Stomach (tissue), 9 donors: ENCODE measurements around the gene PRKCI. TPM values are rescaled to one million over a fixed set of nuclear protein-coding genes. Genes with fewer than 3 reads are reported as not detected.

Experiments used
- DNase-seq, 2 donors: peaks; one replicate each; pipeline versions ENCODE4 v3.0.0 to v3.0.0-alpha.2; 2013 to 2019
- H3K27ac ChIP-seq, 5 donors: fragments of 200-600 bp in 4 of 5; sonication (generic) in 4 of 5; one replicate each; pipeline ENCODE4 v1.5.1; 2013 to 2019; ENCODE audit warnings: mild to moderate bottlenecking in 1 of 5, moderate library complexity in 1 of 5
- H3K27me3 ChIP-seq, 3 donors: fragments of 200-600 bp; sonication (generic); one replicate each; pipeline ENCODE4 v1.5.1; 2017 to 2019; ENCODE audit warnings: mixed run types in 1 of 3
- H3K36me3 ChIP-seq, 4 donors: fragments of 200-600 bp; sonication (generic); 1 replicate in 3 of 4; 2 replicates in 1 of 4; pipeline ENCODE4 v1.5.1; 2016 to 2019
- H3K4me1 ChIP-seq, 4 donors: fragments of 200-600 bp; sonication (generic); one replicate each; pipeline ENCODE4 v1.5.1; 2016 to 2019
- H3K4me3 ChIP-seq, 4 donors: fragments of 200-600 bp; sonication (generic) in 3 of 4; one replicate each; pipeline ENCODE4 v1.5.1; 2016 to 2019; ENCODE audit warnings: mild to moderate bottlenecking in 1 of 4
- H3K9me3 ChIP-seq, 4 donors: fragments of 200-600 bp; sonication (generic); one replicate each; pipeline ENCODE4 v1.5.1; 2016 to 2019
- EP300 ChIP-seq: sonication (generic); formaldehyde crosslinking; IDR thresholded peaks from one replicate; pipeline ENCODE4 v1.6.1; 2017; ENCODE audit warnings: antibody characterized with exemption
- POLR2A ChIP-seq, 4 donors: fragments of 450-650 bp; IDR thresholded peaks; one replicate each; pipeline ENCODE4 v1.6.1; 2016; ENCODE audit warnings: antibody characterized with exemption in 4 of 4, control low read depth in 2 of 4, mild to moderate bottlenecking in 1 of 4, moderate library complexity in 1 of 4
- POLR2AphosphoS5 ChIP-seq, 3 donors: sonication (generic); formaldehyde crosslinking; IDR thresholded peaks; one replicate each; pipeline ENCODE4 v1.6.1; 2016; ENCODE audit warnings: antibody characterized with exemption in 3 of 3
- WGBS, 5 donors: extraction: QIAGEN DNeasy Blood & Tissue Kit in 3 of 5; methylation state at CpG; one replicate each; pipeline versions ENCODE4 v1.1.5 to v1.1.7; 2013 to 2018; 5-methylcytosine and 5-hydroxymethylcytosine counted together
- intact Hi-C: fragments of 100-400 bp; cut with DNase I; formaldehyde crosslinking; loops from one replicate; pipeline ENCODE4 v1.15.1; 2023; ENCODE audit warnings: low total_unique reads
- polyA plus RNA-seq, 3 donors: library from polyadenylated mRNA; stranded (reverse); fragments of 200-250 nt; gene quantifications; one replicate each; pipeline ENCODE4 v1.2.3, GENCODE V29; 2013
- total RNA-seq, 5 donors: library from RNA; depleted of rRNA; stranded (reverse); fragments of >200 nt; gene quantifications; one replicate each; pipeline versions ENCODE4 v1.1.0 to v1.2.3, GENCODE V29; 2014 to 2016
- TF ChIP-seq, protein P1 (sequence below), 7 experiments: fragments of 450-650 bp in 4 of 7; fragments of 200-600 bp in 3 of 7; sonication (generic) in 3 of 7; IDR thresholded peaks; one replicate each; pipeline ENCODE4 v1.5.1; 2016 to 2019; ENCODE audit warnings: antibody characterized with exemption in 7 of 7, control low read depth in 2 of 7, mild to moderate bottlenecking in 1 of 7
- donor health status: healthy with polysubstance abuse.
- donor health status: Bipolar disorder and iron deficiency.
- donor health status: healthy.

PRKCI gene
- total and polyA plus RNA-seq, 8 donors = 15.5 to 141 (median 29.8) TPM

GRCh38 chr3:170346481-170347392 lies 124.5 kb downstream of the PRKCI start:
- DNase-seq = no peak
- TF ChIP-seq, protein P1, sequence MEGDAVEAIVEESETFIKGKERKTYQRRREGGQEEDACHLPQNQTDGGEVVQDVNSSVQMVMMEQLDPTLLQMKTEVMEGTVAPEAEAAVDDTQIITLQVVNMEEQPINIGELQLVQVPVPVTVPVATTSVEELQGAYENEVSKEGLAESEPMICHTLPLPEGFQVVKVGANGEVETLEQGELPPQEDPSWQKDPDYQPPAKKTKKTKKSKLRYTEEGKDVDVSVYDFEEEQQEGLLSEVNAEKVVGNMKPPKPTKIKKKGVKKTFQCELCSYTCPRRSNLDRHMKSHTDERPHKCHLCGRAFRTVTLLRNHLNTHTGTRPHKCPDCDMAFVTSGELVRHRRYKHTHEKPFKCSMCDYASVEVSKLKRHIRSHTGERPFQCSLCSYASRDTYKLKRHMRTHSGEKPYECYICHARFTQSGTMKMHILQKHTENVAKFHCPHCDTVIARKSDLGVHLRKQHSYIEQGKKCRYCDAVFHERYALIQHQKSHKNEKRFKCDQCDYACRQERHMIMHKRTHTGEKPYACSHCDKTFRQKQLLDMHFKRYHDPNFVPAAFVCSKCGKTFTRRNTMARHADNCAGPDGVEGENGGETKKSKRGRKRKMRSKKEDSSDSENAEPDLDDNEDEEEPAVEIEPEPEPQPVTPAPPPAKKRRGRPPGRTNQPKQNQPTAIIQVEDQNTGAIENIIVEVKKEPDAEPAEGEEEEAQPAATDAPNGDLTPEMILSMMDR (IDR thresholded peaks at IDR 0.05) = no peak
- no peak for TF ChIP-seq POLR2A (IDR thresholded peaks at IDR 0.05)
- no peak for TF ChIP-seq POLR2AphosphoS5 (IDR thresholded peaks at IDR 0.05)
- no peak for TF ChIP-seq EP300
- WGBS, 5 donors = 92 to 97% (median 94%) methylated on average over 12 of the region's 12 CpGs
- no peak overlapping the region for H3K27ac ChIP-seq
- intact Hi-C loops = no loop called here
- H3K9me3 ChIP-seq = no peaks in the 10 kb centered on the region
- no peak overlapping the region for H3K4me3 ChIP-seq
- no peaks in the 10 kb centered on the region for H3K27me3 ChIP-seq
- H3K4me1 ChIP-seq = no peaks in the 10 kb centered on the region
- no peaks in the 10 kb centered on the region for H3K36me3 ChIP-seq

GRCh38 chr3:170350515-170351413 lies 128.5 kb downstream of the PRKCI start:
- Histone ChIP-seq H3K9me3 (no peaks in the 10 kb centered on the region), H3K36me3 (no peaks in the 10 kb centered on the region), H3K27me3 (no peaks in the 10 kb centered on the region), H3K27ac (no peak overlapping the region), H3K4me3 (no peak overlapping the region), H3K4me1 (peaks cover 0 to 11% (median 8%) of the 10 kb centered on the region in 4 donors)
- 77 to 85% (median 81%) methylated on average over 8 of the region's 8 CpGs for WGBS, 5 donors
- no peak for DNase-seq
- intact Hi-C loops = no loop called here
- TF ChIP-seq POLR2AphosphoS5 (IDR thresholded peaks at IDR 0.05) = no peak
- TF ChIP-seq POLR2A (IDR thresholded peaks at IDR 0.05) = no peak
- no peak for TF ChIP-seq EP300
- TF ChIP-seq, protein P1 (IDR thresholded peaks at IDR 0.05) = no peak

GRCh38 chr3:170352936-170353335 lies 130.7 kb downstream of the PRKCI start:
- H3K27ac ChIP-seq = no peak overlapping the region
- H3K27me3 ChIP-seq = no peaks in the 10 kb centered on the region
- peaks cover 0 to 17% (median 15%) of the 10 kb centered on the region in 4 donors for H3K4me1 ChIP-seq
- WGBS, 5 donors = 73 to 86% (median 77%) methylated on average over 7 of the region's 7 CpGs
- intact Hi-C loops = no loop called here
- no peaks in the 10 kb centered on the region for H3K9me3 ChIP-seq
- no peak for DNase-seq
- H3K36me3 ChIP-seq = no peaks in the 10 kb centered on the region
- no peak overlapping the region for H3K4me3 ChIP-seq
- no peak for TF ChIP-seq EP300
- no peak for TF ChIP-seq POLR2A (IDR thresholded peaks at IDR 0.05)
- TF ChIP-seq, protein P1 (IDR thresholded peaks at IDR 0.05) = no peak
- no peak for TF ChIP-seq POLR2AphosphoS5 (IDR thresholded peaks at IDR 0.05)

- Histone ChIP-seq H3K4me1 (peaks cover under 1 to 19% (median 19%) of the 10 kb centered on the region in 4 donors), H3K4me3 (no peak overlapping the region), H3K27me3 (no peaks in the 10 kb centered on the region), H3K9me3 (no peaks in the 10 kb centered on the region), H3K27ac (no peak overlapping the region), H3K36me3 (no peaks in the 10 kb centered on the region)
- DNase-seq = no peak
- TF ChIP-seq EP300 (no peak), POLR2AphosphoS5 (IDR thresholded peaks at IDR 0.05) (no peak), POLR2A (IDR thresholded peaks at IDR 0.05) (no peak)
- TF ChIP-seq, protein P1 (IDR thresholded peaks at IDR 0.05) = no peak
- intact Hi-C loops = no loop called here
Observed at GRCh38 chr3:170353485-170353884, 131.3 kb downstream of the PRKCI start.
